Nucleus accumbens (tissue), 56 donors: ENCODE measurements around the gene RALA.
"Not testable (repeated sequence)": the region's sequence is repeated elsewhere in the genome, so short reads cannot be mapped to it uniquely, and the experiment has no call there.

Experiments used
- DNase-seq, 56 donors: peaks; one replicate each; lab custom pipeline; 2025; lab: John Stamatoyannopoulos, UW

Gene RALA

GRCh38 chr7:39644170-39644569 is 20.8 kb downstream of the RALA start:
- no peak for DNase-seq

- DNase-seq, result no peak
Measured at GRCh38 chr7:39645482-39646407, 22.4 kb downstream of the RALA start.

GRCh38 chr7:39647816-39648215 is 24.4 kb downstream of the RALA start:
- no peak for DNase-seq

- DNase-seq, result peak in 1 of 56 donors; percentile 1
Measured at GRCh38 chr7:39650676-39651075, 27.3 kb downstream of the RALA start.

GRCh38 chr7:39651265-39651664 is 27.9 kb downstream of the RALA start:
- DNase-seq, result no peak

- no peak for DNase-seq
Measured at GRCh38 chr7:39656415-39656814, 33.0 kb downstream of the RALA start.

- no peak for DNase-seq
Measured at GRCh38 chr7:39659356-39660013, 36.1 kb downstream of the RALA start.

GRCh38 chr7:39661960-39662359 is 38.6 kb downstream of the RALA start:
- no peak for DNase-seq

GRCh38 chr7:39663263-39663662 is 39.9 kb downstream of the RALA start:
- no peak for DNase-seq

- no peak for DNase-seq
Measured at GRCh38 chr7:39664057-39664456, 40.7 kb downstream of the RALA start.

GRCh38 chr7:39664585-39664984 is 41.2 kb downstream of the RALA start:
- no peak for DNase-seq

- DNase-seq, result no peak
Measured at GRCh38 chr7:39666562-39666961, 43.2 kb downstream of the RALA start.

GRCh38 chr7:39667341-39667923 is 44.1 kb downstream of the RALA start:
- DNase-seq, result peak in 1 of 56 donors; percentile 3

- DNase-seq, result not testable (repeated sequence)
Measured at GRCh38 chr7:39668280-39668679, 44.9 kb downstream of the RALA start.

GRCh38 chr7:39670052-39670451 is 46.7 kb downstream of the RALA start:
- DNase-seq, result no peak

- DNase-seq, result no peak
Measured at GRCh38 chr7:39670934-39671333, 47.6 kb downstream of the RALA start.

- DNase-seq, result no peak
Measured at GRCh38 chr7:39672176-39672575, 48.8 kb downstream of the RALA start.

- DNase-seq, result no peak
Measured at GRCh38 chr7:39673868-39674267, 50.5 kb downstream of the RALA start.

GRCh38 chr7:39674406-39674805 is 51.0 kb downstream of the RALA start:
- no peak for DNase-seq

- no peak for DNase-seq
Measured at GRCh38 chr7:39676346-39676745, 53.0 kb downstream of the RALA start.

- DNase-seq, result no peak
Measured at GRCh38 chr7:39678930-39679709, 55.7 kb downstream of the RALA start.
